Transverse colon (tissue), 4 donors: Measurements from ENCODE around the gene WWOX. TPM values are rescaled to one million over a fixed set of nuclear protein-coding genes. Genes with fewer than 3 reads are reported as not detected.

Source experiments
- DNase-seq: peaks from one replicate; pipeline ENCODE4 v3.0.0-alpha.2; 2019
- H3K27ac ChIP-seq, 4 donors: fragments of 200-600 bp; sonication (generic); 2 replicates each; pipeline ENCODE4 v1.5.1; 2016 to 2018; ENCODE audit warnings: inconsistent platforms in 4 of 4
- H3K27me3 ChIP-seq: fragments of 200-600 bp; sonication (generic); 2 replicates; pipeline ENCODE4 v1.5.1; 2017; ENCODE audit warnings: inconsistent platforms
- H3K36me3 ChIP-seq, 4 donors: fragments of 200-600 bp; sonication (generic); 2 replicates each; pipeline ENCODE4 v1.5.1; 2017 to 2019; ENCODE audit warnings: inconsistent platforms in 4 of 4
- H3K4me1 ChIP-seq, 4 donors: fragments of 200-600 bp; sonication (generic); 2 replicates each; pipeline ENCODE4 v1.5.1; 2017 to 2020; ENCODE audit warnings: inconsistent platforms in 4 of 4
- H3K4me3 ChIP-seq, 4 donors: fragments of 200-600 bp; sonication (generic); 1 replicate in 1 of 4; 2 replicates in 3 of 4; pipeline versions ENCODE4 v1.5.1 to v1.6.1; 2017 to 2019; ENCODE audit warnings: inconsistent platforms in 4 of 4
- H3K9me3 ChIP-seq, 2 donors: fragments of 200-600 bp; sonication (generic); 2 replicates each; pipeline ENCODE4 v1.5.1; 2017 to 2019; ENCODE audit warnings: inconsistent platforms in 2 of 2
- CTCF ChIP-seq, 5 experiments: fragments of 200-600 bp in 3 of 5; fragments of 450-650 bp in 2 of 5; sonication (generic) in 3 of 5; IDR thresholded peaks; 1 replicate in 2 of 5; 2 replicates in 3 of 5; pipeline ENCODE4 v1.5.1; 2016 to 2017; ENCODE audit warnings: antibody characterized with exemption in 5 of 5, inconsistent platforms in 3 of 5, mild to moderate bottlenecking in 2 of 5, moderate library complexity in 1 of 5
- EP300 ChIP-seq: sonication (generic); formaldehyde crosslinking; IDR thresholded peaks from one replicate; pipeline ENCODE4 v1.6.1; 2017; ENCODE audit warnings: antibody characterized with exemption, low read depth
- POLR2A ChIP-seq: fragments of 450-650 bp; IDR thresholded peaks from one replicate; pipeline ENCODE4 v1.6.1; 2016; ENCODE audit warnings: antibody characterized with exemption, mild to moderate bottlenecking, moderate library complexity
- POLR2AphosphoS5 ChIP-seq, 3 donors: sonication (generic); formaldehyde crosslinking; IDR thresholded peaks; one replicate each; pipeline ENCODE4 v1.6.1; 2016; ENCODE audit warnings: antibody characterized with exemption in 3 of 3
- WGBS, 2 donors: methylation state at CpG; one replicate each; pipeline ENCODE4 v1.1.5; 2018; ENCODE audit warnings: low coverage in 1 of 2; 5-methylcytosine and 5-hydroxymethylcytosine counted together
- in situ Hi-C, 4 donors: fragments of 200-750 bp; cut with MboI; loops; one replicate each; pipeline versions ENCODE4 v1.15.0 to v1.15.1; 2017; ENCODE audit warnings: low sequenced_read_pairs in 3 of 4, low pct_ligation_motif_present in 1 of 4, low pct_unique_long_range_greater_than_20kb in 1 of 4
- intact Hi-C: fragments of 100-400 bp; cut with DNase I; formaldehyde crosslinking; loops from one replicate; pipeline ENCODE4 v1.15.1; 2023; ENCODE audit warnings: low total_unique reads
- total RNA-seq, 4 donors: library from RNA; depleted of rRNA; stranded (reverse); fragments of >200 nt; gene quantifications; one replicate each; pipeline ENCODE4 v1.1.0, GENCODE V29; 2016

The WWOX gene
- total RNA-seq, 4 donors from 2014 or later, result 11.2 to 53.8 (median 24.8) TPM

- no peak overlapping the region for H3K4me3 ChIP-seq
- no peaks in the 10 kb centered on the region for H3K9me3 ChIP-seq
- no peaks in the 10 kb centered on the region for H3K36me3 ChIP-seq
- no peaks in the 10 kb centered on the region for H3K27me3 ChIP-seq
- intact Hi-C loops (no loop called here), in situ Hi-C loops (no loop called here)
- TF ChIP-seq POLR2AphosphoS5 (IDR thresholded peaks at IDR 0.05) (no peak), EP300 (no peak), CTCF (IDR thresholded peaks at IDR 0.05) (no peak), POLR2A (no peak)
- no peaks in the 10 kb centered on the region for H3K4me1 ChIP-seq
- H3K27ac ChIP-seq, result no peak overlapping the region
- DNase-seq, result no peak
- 86 to 91% methylated on average over 5 of the region's 5 CpGs for WGBS, 2 donors
Measured at GRCh38 chr16:78697426-78697825, 598.0 kb downstream of the WWOX start.

GRCh38 chr16:78703936-78704335 is 604.5 kb downstream of the WWOX start:
- H3K36me3 ChIP-seq, result no peaks in the 10 kb centered on the region
- H3K27ac ChIP-seq, result no peak overlapping the region
- 78 to 86% methylated on average over 3 of the region's 3 CpGs for WGBS, 2 donors
- no peak overlapping the region for H3K4me3 ChIP-seq
- no peak for TF ChIP-seq CTCF (IDR thresholded peaks at IDR 0.05)
- TF ChIP-seq POLR2AphosphoS5 (IDR thresholded peaks at IDR 0.05), result no peak
- no peak for TF ChIP-seq EP300
- TF ChIP-seq POLR2A, result no peak
- no peak for DNase-seq
- no peaks in the 10 kb centered on the region for H3K9me3 ChIP-seq
- intact Hi-C loops (no loop called here), in situ Hi-C loops (loop anchor here in 1 of 4 donors (25.0 kb wide), 1 partner anchor 908 kb away; the partner anchor contains the start of gene MAF)
- no peaks in the 10 kb centered on the region for H3K4me1 ChIP-seq
- no peaks in the 10 kb centered on the region for H3K27me3 ChIP-seq

- intact Hi-C loops, result no loop called here
Measured at GRCh38 chr16:78704416-78704815, 605.0 kb downstream of the WWOX start.

GRCh38 chr16:78705694-78706093 is 606.2 kb downstream of the WWOX start:
- in situ Hi-C loops, result loop anchor here in 1 of 4 donors (25.0 kb wide), 1 partner anchor 907 kb away; the partner anchor contains the start of gene MAF
- Histone ChIP-seq H3K4me1 (no peaks in the 10 kb centered on the region), H3K27me3 (no peaks in the 10 kb centered on the region), H3K9me3 (no peaks in the 10 kb centered on the region), H3K4me3 (no peak overlapping the region), H3K36me3 (no peaks in the 10 kb centered on the region), H3K27ac (no peak overlapping the region)
- DNase-seq, result no peak
- 20 to 56% methylated on average over 1 to 2 of the region's 2 CpGs for WGBS, 2 donors
- intact Hi-C loops, result no loop called here
- TF ChIP-seq CTCF (IDR thresholded peaks at IDR 0.05), result peak; percentile 37 to 72 (median 52)
- no peak for TF ChIP-seq POLR2AphosphoS5 (IDR thresholded peaks at IDR 0.05)

More at GRCh38 chr16:78704416-78704815, 605.0 kb downstream of the WWOX start:
- no peak overlapping the region for H3K4me3 ChIP-seq
- no peaks in the 10 kb centered on the region for H3K27me3 ChIP-seq
- TF ChIP-seq CTCF (IDR thresholded peaks at IDR 0.05) (no peak), EP300 (no peak), POLR2A (no peak), POLR2AphosphoS5 (IDR thresholded peaks at IDR 0.05) (no peak)
- H3K9me3 ChIP-seq, result no peaks in the 10 kb centered on the region
- H3K27ac ChIP-seq, result no peak overlapping the region
- in situ Hi-C loops, result loop anchor here in 1 of 4 donors (25.0 kb wide), 1 partner anchor 908 kb away; the partner anchor contains the start of gene MAF
- DNase-seq, result no peak
- H3K36me3 ChIP-seq, result no peaks in the 10 kb centered on the region
- 72 to 78% methylated on average over 5 to 6 of the region's 6 CpGs for WGBS, 2 donors
- H3K4me1 ChIP-seq, result no peaks in the 10 kb centered on the region
